Measurements from ENCODE around the gene ELMO1.

The ELMO1 gene

DNA sequence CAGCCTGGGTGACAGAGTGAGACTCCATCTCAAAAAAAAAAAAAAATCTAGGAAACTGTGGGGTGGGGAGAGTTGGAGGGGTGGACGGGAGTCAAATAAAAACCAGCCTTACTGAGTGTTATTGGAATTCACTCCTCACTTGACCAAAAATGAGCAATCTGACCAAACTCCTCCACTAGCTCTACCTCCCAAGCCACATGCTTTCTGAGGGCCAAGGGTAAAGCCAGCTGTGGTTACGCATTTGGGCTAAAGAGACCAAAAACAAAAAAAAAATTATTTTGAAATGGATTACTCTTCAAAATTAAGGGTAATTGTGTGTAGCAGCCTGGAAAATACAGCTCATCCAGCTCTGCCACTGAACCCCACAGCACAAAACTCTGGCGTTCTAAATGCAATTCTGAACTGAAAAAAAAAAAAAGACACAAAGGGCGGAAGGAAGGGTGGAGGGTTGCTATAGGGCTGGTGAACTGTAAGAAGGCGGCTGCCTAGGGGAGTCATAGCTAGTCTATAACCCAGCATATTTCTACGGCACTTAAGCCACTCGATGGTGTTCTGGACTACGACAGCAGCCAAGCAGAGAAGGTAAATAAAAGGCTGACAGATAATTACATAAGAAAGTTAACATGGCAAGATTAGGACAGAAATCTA lies 7.8 kb downstream of the ELMO1 start:
- H3K4me3 ChIP-seq (ENCODE audit: low read length): no peak overlapping the region
- H3K27ac ChIP-seq (ENCODE audit: low read depth, low read length): no peak overlapping the region
- TF ChIP-seq, protein P1, sequence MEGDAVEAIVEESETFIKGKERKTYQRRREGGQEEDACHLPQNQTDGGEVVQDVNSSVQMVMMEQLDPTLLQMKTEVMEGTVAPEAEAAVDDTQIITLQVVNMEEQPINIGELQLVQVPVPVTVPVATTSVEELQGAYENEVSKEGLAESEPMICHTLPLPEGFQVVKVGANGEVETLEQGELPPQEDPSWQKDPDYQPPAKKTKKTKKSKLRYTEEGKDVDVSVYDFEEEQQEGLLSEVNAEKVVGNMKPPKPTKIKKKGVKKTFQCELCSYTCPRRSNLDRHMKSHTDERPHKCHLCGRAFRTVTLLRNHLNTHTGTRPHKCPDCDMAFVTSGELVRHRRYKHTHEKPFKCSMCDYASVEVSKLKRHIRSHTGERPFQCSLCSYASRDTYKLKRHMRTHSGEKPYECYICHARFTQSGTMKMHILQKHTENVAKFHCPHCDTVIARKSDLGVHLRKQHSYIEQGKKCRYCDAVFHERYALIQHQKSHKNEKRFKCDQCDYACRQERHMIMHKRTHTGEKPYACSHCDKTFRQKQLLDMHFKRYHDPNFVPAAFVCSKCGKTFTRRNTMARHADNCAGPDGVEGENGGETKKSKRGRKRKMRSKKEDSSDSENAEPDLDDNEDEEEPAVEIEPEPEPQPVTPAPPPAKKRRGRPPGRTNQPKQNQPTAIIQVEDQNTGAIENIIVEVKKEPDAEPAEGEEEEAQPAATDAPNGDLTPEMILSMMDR (IDR thresholded peaks at IDR 0.05; ENCODE audit: low read depth, low read length, poor library complexity, severe bottlenecking): no peak
- TF ChIP-seq EZH2phosphoT487 (IDR thresholded peaks at IDR 0.05; ENCODE audit: borderline replicate concordance, low read length): no peak
- no peaks in the 10 kb centered on the region for H3K9me2 ChIP-seq (replicated peaks; ENCODE audit: control insufficient read depth, low read length)
- no peaks in the 10 kb centered on the region for H3K27me3 ChIP-seq (ENCODE audit: control insufficient read depth, low read length)
- no peaks in the 10 kb centered on the region for H3K79me2 ChIP-seq (ENCODE audit: control insufficient read depth, low read length)
- H3K36me3 ChIP-seq (ENCODE audit: control insufficient read depth, low read length): no peaks in the 10 kb centered on the region
- H3K4me2 ChIP-seq (ENCODE audit: low read length): no peak overlapping the region
- H3F3A ChIP-seq (ENCODE audit: control insufficient read depth, insufficient read depth): no peaks in the 10 kb centered on the region
- no peaks in the 10 kb centered on the region; the same call in 1 of the 2 replicates for H4K20me1 ChIP-seq (ENCODE audit: control insufficient read depth, insufficient read depth, low read depth, low read length)
- H3K4me1 ChIP-seq (ENCODE audit: control insufficient read depth, low read length): no peaks in the 10 kb centered on the region
- H3K9me3 ChIP-seq (ENCODE audit: control insufficient read depth, insufficient read depth, low read length): no peaks in the 10 kb centered on the region

DNA sequence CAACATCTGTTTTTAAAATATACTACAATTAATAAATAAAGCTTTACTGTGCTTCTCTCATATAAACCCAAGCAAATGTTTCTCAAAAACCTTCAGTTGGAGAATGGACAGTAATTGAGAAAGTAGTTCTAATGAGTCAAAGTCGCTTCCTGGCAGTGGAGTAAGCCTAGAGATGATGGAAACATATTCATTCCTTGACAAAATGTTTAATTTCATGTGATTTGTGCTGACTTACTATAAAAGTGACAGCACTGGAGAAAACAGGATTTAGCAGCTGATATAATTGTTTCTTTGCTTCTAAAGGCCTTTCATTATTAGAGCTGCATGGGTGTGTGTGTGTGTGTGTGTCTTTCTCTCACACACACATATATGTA lies 9.0 kb downstream of the ELMO1 start:
- Histone ChIP-seq H3K36me3 (ENCODE audit: control insufficient read depth, low read length) (no peaks in the 10 kb centered on the region), H4K20me1 (ENCODE audit: control insufficient read depth, insufficient read depth, low read depth, low read length) (no peaks in the 10 kb centered on the region; the same call in 1 of the 2 replicates), H3K9me2 (replicated peaks; ENCODE audit: control insufficient read depth, low read length) (no peaks in the 10 kb centered on the region), H3K4me1 (ENCODE audit: control insufficient read depth, low read length) (no peaks in the 10 kb centered on the region), H3K4me2 (ENCODE audit: low read length) (no peak overlapping the region), H3K9me3 (ENCODE audit: control insufficient read depth, insufficient read depth, low read length) (no peaks in the 10 kb centered on the region), H3K27me3 (ENCODE audit: control insufficient read depth, low read length) (no peaks in the 10 kb centered on the region), H3K79me2 (ENCODE audit: control insufficient read depth, low read length) (no peaks in the 10 kb centered on the region), H3F3A (ENCODE audit: control insufficient read depth, insufficient read depth) (no peaks in the 10 kb centered on the region), H3K27ac (ENCODE audit: low read depth, low read length) (no peak overlapping the region), H3K4me3 (ENCODE audit: low read length) (no peak overlapping the region)
- TF ChIP-seq EZH2phosphoT487 (IDR thresholded peaks at IDR 0.05; ENCODE audit: borderline replicate concordance, low read length): no peak
- TF ChIP-seq, protein P1 (IDR thresholded peaks at IDR 0.05; ENCODE audit: low read depth, low read length, poor library complexity, severe bottlenecking): no peak

- no peak overlapping the region for H3K27ac ChIP-seq (ENCODE audit: low read depth, low read length)
Observed at GRCh38 chr7:37438906-37439652, 9.6 kb downstream of the ELMO1 start.

More at GRCh38 chr7:37438906-37439652, 9.6 kb downstream of the ELMO1 start:
- Histone ChIP-seq H3K4me1 (ENCODE audit: control insufficient read depth, low read length) (no peaks in the 10 kb centered on the region), H3K9me2 (replicated peaks; ENCODE audit: control insufficient read depth, low read length) (no peaks in the 10 kb centered on the region), H4K20me1 (ENCODE audit: control insufficient read depth, insufficient read depth, low read depth, low read length) (no peaks in the 10 kb centered on the region; the same call in 1 of the 2 replicates), H3K27me3 (ENCODE audit: control insufficient read depth, low read length) (no peaks in the 10 kb centered on the region), H3K4me2 (ENCODE audit: low read length) (no peak overlapping the region), H3F3A (ENCODE audit: control insufficient read depth, insufficient read depth) (no peaks in the 10 kb centered on the region), H3K36me3 (ENCODE audit: control insufficient read depth, low read length) (no peaks in the 10 kb centered on the region), H3K9me3 (ENCODE audit: control insufficient read depth, insufficient read depth, low read length) (no peaks in the 10 kb centered on the region), H3K4me3 (ENCODE audit: low read length) (no peak overlapping the region), H3K79me2 (ENCODE audit: control insufficient read depth, low read length) (no peaks in the 10 kb centered on the region)
- no peak for TF ChIP-seq EZH2phosphoT487 (IDR thresholded peaks at IDR 0.05; ENCODE audit: borderline replicate concordance, low read length)
- TF ChIP-seq, protein P1 (IDR thresholded peaks at IDR 0.05; ENCODE audit: low read depth, low read length, poor library complexity, severe bottlenecking): no peak
